Omental fat pad (tissue), 4 donors: ENCODE data around the gene TTI1. TPM values are rescaled to one million over a fixed set of nuclear protein-coding genes. Genes with fewer than 3 reads are reported as not detected.

Experiments used
- ATAC-seq: fragments of 150-250 bp; one replicate; pipeline ENCODE4 v1.9.1; 2016; ENCODE audit warnings: mild to moderate bottlenecking, moderate library complexity; ENCODE audit not compliant: low FRiP score
- DNase-seq: peaks from one replicate; pipeline ENCODE4 v3.0.0-alpha.2; 2019; ENCODE audit warnings: low spot score
- CTCF ChIP-seq, 3 donors: fragments of 450-650 bp; IDR thresholded peaks; one replicate each; pipeline ENCODE4 v1.5.1; 2016 to 2017; ENCODE audit warnings: antibody characterized with exemption in 3 of 3, mild to moderate bottlenecking in 3 of 3, moderate library complexity in 2 of 3
- total RNA-seq, 4 donors: library from RNA; depleted of rRNA; stranded (reverse); fragments of >200 nt; gene quantifications; one replicate each; pipeline ENCODE4 v1.1.0, GENCODE V29; 2016

Gene TTI1
- total RNA-seq, 4 donors from 2014 or later, result 10.6 to 29.3 (median 15.0) TPM

- DNase-seq, result no peak
- TF ChIP-seq CTCF (IDR thresholded peaks at IDR 0.05), result no peak
Observed at GRCh38 chr20:37939701-37940560, 93.3 kb downstream of the TTI1 start.

GRCh38 chr20:37938954-37939353, 94.3 kb downstream of the TTI1 start:
- DNase-seq (no peak), ATAC-seq (no peak)
- TF ChIP-seq CTCF (IDR thresholded peaks at IDR 0.05), result no peak

More at GRCh38 chr20:37939701-37940560, 93.3 kb downstream of the TTI1 start:
- ATAC-seq, result no peak

GRCh38 chr20:37938181-37938750, 95.0 kb downstream of the TTI1 start:
- no peak for TF ChIP-seq CTCF (IDR thresholded peaks at IDR 0.05)
- DNase-seq (no peak), ATAC-seq (no peak)

- DNase-seq (no peak), ATAC-seq (no peak)
- TF ChIP-seq CTCF (IDR thresholded peaks at IDR 0.05), result no peak
Observed at GRCh38 chr20:37937686-37938085, 95.6 kb downstream of the TTI1 start.

- DNase-seq (no peak), ATAC-seq (no peak)
- TF ChIP-seq CTCF (IDR thresholded peaks at IDR 0.05), result no peak
Observed at GRCh38 chr20:37936451-37936850, 96.8 kb downstream of the TTI1 start.

- DNase-seq (no peak), ATAC-seq (no peak)
- TF ChIP-seq CTCF (IDR thresholded peaks at IDR 0.05), result no peak
Observed at GRCh38 chr20:37936041-37936440, 97.2 kb downstream of the TTI1 start.

- no peak for TF ChIP-seq CTCF (IDR thresholded peaks at IDR 0.05)
- ATAC-seq, result no peak
- no peak for DNase-seq
Observed at GRCh38 chr20:37935435-37935834, 97.8 kb downstream of the TTI1 start.
